HG02759 (cell line): ENCODE results near the gene BOLL.
"Not testable (repeated sequence)": the region's sequence is repeated elsewhere in the genome, so short reads cannot be mapped to it uniquely, and the experiment has no call there.

ENCODE experiments used
- ATAC-seq: cut with Tn5 transposase; IDR thresholded peaks from one replicate; pipeline ENCODE4 v1.9.1; 2021; ENCODE audit warnings: mild to moderate bottlenecking, moderate library complexity; ENCODE audit not compliant: unreplicated experiment

BOLL gene, protein sequence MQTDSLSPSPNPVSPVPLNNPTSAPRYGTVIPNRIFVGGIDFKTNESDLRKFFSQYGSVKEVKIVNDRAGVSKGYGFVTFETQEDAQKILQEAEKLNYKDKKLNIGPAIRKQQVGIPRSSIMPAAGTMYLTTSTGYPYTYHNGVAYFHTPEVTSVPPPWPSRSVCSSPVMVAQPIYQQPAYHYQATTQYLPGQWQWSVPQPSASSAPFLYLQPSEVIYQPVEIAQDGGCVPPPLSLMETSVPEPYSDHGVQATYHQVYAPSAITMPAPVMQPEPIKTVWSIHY

GRCh38 chr2:197784956-197785941 is at the start of gene BOLL:
Gene BOLL, minus strand, starts transcription at chr2:197785319. Its CDS starts 3,469 bp downstream, at chr2:197781850.
- no peak for ATAC-seq

GRCh38 chr2:197834771-197835170 is 49.7 kb upstream of the BOLL start:
- not testable (repeated sequence) for ATAC-seq

GRCh38 chr2:197828464-197829135 is 43.5 kb upstream of the BOLL start:
- ATAC-seq: no peak

DNA sequence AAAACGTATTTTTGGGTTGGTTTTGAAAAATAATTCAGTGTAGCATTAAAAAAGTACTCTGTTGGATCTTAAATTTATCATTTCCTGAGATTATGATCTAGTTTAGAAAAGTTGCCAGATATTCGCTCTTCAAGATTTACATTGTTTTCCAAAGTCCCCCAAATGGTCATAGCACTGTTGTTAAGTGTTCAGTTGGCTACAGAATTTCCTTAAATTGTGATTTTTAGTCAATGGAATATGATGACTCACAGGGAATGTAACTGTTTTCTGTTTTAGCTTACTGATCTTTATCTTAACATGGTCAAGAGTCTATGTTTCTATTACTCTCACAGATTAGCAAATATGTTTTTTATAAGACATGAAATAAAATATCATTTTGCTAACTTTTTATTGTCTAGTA is 42.5 kb upstream of the BOLL start:
- ATAC-seq: no peak

GRCh38 chr2:197822333-197822732 is 37.2 kb upstream of the BOLL start:
- no peak for ATAC-seq

DNA sequence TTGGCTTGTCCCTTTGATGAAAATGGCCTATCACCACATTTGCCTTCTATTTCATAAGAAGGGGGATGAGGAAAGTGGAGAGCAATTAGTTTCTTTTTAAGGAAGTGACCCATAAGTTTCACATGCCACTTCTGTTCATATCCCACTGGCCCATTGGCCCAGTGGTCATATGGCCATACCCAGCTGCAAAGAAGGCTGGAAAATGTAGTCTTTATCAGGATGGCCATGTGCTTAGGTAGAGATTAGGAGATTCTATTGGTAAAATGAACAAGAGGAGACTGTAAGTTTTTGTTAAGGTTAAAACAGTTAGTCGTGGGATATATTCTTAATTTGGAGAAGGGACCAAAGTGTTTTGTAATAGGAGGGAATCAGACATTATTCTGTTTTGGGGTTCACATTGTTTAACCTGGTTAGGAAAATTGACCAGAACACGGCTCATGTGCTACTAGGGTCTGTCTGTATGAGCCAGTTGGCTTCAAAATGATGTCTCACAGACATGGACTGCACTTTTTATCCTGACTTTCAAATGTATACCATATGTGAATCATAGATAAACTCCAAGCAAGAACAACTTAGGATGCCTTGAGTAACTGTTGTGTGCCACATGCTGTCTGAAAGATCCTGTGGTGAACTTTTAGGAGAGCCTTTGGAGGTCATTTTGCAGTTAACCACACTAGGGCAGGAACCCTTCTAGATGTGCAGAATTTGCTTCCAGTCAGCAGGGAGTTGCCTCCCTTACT is 36.6 kb upstream of the BOLL start:
- no peak for ATAC-seq

DNA sequence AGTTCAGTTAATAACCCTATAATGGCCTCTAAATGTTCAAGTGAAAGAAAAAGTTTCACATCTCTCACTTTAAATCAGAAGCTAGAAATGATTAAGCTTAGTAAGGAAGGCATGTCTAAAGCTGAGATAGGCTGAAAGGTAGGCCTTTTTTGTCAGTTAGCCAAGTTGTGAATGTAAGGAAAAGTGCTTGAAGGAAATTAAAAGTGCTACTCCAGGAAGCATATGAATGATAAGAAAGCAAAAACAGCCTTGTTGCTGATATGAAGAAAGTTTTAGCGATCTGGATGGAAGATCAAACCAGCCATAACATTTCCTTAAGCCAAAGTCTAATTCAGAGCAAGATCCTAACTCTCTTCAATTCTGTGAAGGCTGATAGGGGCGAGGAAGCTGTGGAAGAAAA is 29.4 kb upstream of the BOLL start:
- ATAC-seq: no peak

GRCh38 chr2:197813093-197813787 is 28.1 kb upstream of the BOLL start:
- ATAC-seq: peak; percentile 65

DNA sequence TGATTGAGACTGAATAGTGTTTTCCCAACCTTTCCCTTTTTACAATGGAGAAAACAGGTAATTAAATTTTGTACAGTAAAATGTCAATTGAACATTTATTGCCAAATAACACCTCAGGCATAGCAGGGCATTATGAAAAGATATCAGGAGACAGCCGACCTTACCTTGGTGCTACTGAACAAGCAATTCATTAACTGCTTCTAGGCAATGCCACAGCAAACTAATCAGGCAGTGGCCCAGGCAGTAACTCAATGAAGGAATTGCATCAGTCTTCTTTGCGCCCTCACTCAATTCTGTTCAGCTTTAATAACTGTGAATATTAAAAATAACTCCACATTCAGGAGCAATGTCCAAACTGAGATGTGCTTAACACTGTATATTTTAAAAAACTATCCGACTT is 25.4 kb upstream of the BOLL start:
- no peak for ATAC-seq

- no peak for ATAC-seq
These were observed 24.9 kb upstream of the BOLL start for GRCh38 chr2:197810016-197810415.

DNA sequence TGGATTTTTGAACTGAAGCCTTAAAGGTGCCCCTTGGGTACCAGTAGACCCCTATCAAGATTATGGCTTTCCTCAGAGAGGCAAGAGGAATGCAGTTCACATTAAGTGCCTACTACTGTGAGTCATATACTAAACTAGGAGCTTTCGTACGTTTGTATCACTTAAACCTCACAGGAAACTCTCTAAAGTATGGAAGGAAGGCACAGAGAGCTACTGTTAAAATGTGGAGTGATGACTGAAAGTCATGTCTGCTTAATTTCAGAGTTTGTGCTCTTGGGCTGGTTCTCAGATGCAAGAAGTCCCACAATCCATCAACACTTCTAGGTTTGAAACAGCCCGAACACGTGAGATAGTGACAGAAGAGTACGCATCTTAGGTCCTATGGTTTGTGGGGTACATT is 23.9 kb upstream of the BOLL start:
- ATAC-seq: no peak

GRCh38 chr2:197805715-197806633 is 20.9 kb upstream of the BOLL start:
- ATAC-seq: no peak

- ATAC-seq: peak; percentile 37
These were observed 19.9 kb upstream of the BOLL start for GRCh38 chr2:197804758-197805714.

DNA sequence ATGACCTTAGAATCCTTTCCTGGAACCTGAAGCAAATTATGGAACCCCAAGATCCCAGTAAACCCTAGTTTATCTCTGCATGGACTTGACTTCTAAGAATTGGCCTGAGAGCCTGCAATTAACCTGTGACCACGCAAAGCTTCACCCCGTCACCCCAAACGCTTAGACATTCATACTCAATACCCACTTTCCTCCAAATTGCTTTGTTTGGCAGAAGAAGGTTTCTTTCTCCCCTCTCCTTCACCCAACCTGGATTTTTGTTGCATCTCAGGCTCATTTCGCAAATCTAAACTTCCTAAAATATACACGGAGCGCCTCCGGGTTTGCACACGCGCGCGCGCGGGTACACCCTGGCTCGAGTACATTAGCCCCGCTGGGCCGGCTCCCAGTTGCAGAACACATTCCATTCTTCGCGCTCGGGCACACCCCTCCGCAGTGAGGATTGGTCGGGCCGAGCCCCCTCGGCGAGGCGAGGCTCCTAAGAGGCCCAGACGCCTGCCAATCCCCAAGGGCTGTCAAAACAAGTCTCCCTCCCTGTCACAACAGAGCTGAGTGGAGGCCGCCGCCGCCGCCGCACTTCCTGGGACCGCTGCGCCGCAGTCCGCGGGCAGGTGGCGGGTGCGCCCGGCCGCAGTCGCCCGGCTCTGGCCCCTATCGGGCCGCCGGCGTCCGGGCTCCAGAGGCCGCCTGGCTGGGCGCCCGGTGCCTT is 19.1 kb upstream of the BOLL start, which contains the start of gene PLCL1:
TSS of gene PLCL1 (plus strand) at position 545 of the 709 bp plus-strand sequence.
- peak; percentile 100 for ATAC-seq

DNA sequence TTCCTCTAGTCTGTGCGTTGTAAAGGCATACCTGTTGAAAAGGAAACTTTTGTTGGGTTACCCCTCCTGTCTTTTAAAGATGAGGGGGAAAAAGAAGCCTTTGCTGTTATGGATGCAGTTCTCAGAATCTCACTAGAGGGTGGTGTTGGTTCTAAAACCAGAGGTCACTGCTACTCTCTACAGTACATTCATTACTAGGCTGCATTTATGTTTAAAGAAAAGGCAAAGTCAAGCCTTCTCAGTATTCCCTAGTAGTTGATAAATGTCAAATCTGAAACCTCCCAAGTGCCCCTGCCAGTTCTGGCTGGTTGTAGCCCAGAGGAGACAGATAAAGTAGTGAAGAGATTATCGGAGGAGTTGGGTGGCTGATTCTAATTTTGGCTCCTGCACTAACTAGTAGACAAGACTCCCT is 17.9 kb upstream of the BOLL start:
- peak; percentile 22 for ATAC-seq

DNA sequence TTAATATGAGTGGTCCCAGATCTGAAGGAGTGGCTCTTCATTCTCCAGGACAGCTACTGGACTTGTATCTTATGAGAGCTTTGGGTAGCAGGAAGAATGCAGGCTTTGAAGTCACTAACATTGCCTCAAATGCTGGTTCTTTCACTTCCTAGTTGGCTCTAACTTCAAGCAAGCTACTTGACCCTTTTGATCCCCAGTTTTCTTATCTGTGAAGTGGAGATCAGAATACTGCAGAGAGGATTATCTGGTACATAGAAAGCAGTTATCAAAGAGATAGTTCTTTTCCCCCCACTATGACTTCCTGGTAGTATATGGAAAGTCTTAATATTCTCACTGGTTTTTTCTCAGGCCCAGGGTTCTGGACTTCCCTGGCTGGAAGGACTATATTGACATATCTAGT is 15.9 kb upstream of the BOLL start:
- ATAC-seq: no peak

- no peak for ATAC-seq
These were observed 15.0 kb upstream of the BOLL start for GRCh38 chr2:197800091-197800490.
